MCF 10A (cell line): ENCODE measurements around the gene MYO5A. TPM values are rescaled to one million over a fixed set of nuclear protein-coding genes. Genes with fewer than 3 reads are reported as not detected.

Experiments used
- BruUV-seq: library from RNA; stranded (reverse); fragments of 400-500 nt; replicated peaks from 2 replicates; lab custom pipeline; 2021; lab: Mats Ljungman, UMichigan
- CTCF ChIA-PET: fragments of 300-600 bp; sonication (Branson Sonifier 250); formaldehyde crosslinking; extraction: SDS; loops from one replicate; lab custom pipeline; 2021; ENCODE audit warnings: antibody characterized with exemption, inconsistent platforms; lab: Yijun Ruan, JAX
- POLR2A ChIA-PET: fragments of 300-600, 350-650 bp; sonication (Branson Sonifier 250); formaldehyde crosslinking; extraction: SDS; loops from one replicate; lab custom pipeline; 2020; ENCODE audit warnings: antibody characterized with exemption, inconsistent platforms; lab: Yijun Ruan, JAX
- DNase-seq: peaks from one replicate; pipeline ENCODE4 v3.0.0-alpha.2; 2018; ENCODE audit not compliant: unreplicated experiment
- H3K27ac Mint-ChIP-seq: one replicate; pipeline ENCODE4 v1.8.0; 2022; ENCODE audit warnings: mild to moderate bottlenecking, low read depth, mixed read lengths; ENCODE audit not compliant: unreplicated experiment
- H3K27me3 Mint-ChIP-seq: one replicate; pipeline ENCODE4 v1.8.0; 2022; ENCODE audit warnings: mixed read lengths; ENCODE audit not compliant: insufficient read depth, unreplicated experiment
- H3K36me3 Mint-ChIP-seq: one replicate; pipeline ENCODE4 v1.8.0; 2022; ENCODE audit warnings: mild to moderate bottlenecking, moderate library complexity, mixed read lengths; ENCODE audit not compliant: insufficient read depth, unreplicated experiment
- H3K4me1 Mint-ChIP-seq: one replicate; pipeline ENCODE4 v1.8.0; 2022; ENCODE audit warnings: mixed read lengths; ENCODE audit not compliant: insufficient read depth, unreplicated experiment
- H3K4me3 Mint-ChIP-seq: one replicate; pipeline ENCODE4 v1.8.0; 2022; ENCODE audit warnings: mild to moderate bottlenecking, moderate library complexity, mixed read lengths; ENCODE audit not compliant: unreplicated experiment
- H3K9me3 Mint-ChIP-seq: one replicate; pipeline ENCODE4 v1.8.0; 2022; ENCODE audit warnings: mixed read lengths; ENCODE audit not compliant: unreplicated experiment
- CTCF ChIP-seq: fragments of 200-600 bp; IDR thresholded peaks from one replicate; pipeline ENCODE4 v1.8.0; 2022; ENCODE audit warnings: antibody characterized with exemption, mild to moderate bottlenecking; ENCODE audit not compliant: unreplicated experiment
- intact Hi-C: fragments of 100-400 bp; cut with micrococcal nuclease; formaldehyde crosslinking; loops from 2 replicates; pipeline ENCODE4 v1.14.1; 2022
- total RNA-seq: library from RNA; stranded (reverse); gene quantifications from 2 replicates; pipeline ENCODE4 v1.2.3, GENCODE V29; 2022

The MYO5A gene
- total RNA-seq, 1 experiment from 2014 or later, result 28.9 TPM

- ChIA-PET CTCF (interaction anchor here (0.7 kb wide), 1 partner anchor 458 kb away, joined by 3 read pairs; no protein-coding TSS in a partner anchor), POLR2A (interaction anchor here (1.1 kb wide), 1 partner anchor 12 kb away, joined by 3 read pairs; no protein-coding TSS in a partner anchor)
- no peak overlapping the region for H3K4me3 Mint-ChIP-seq
- H3K27me3 Mint-ChIP-seq, result no peaks in the 10 kb centered on the region
- H3K9me3 Mint-ChIP-seq, result no peaks in the 10 kb centered on the region
- no peak for DNase-seq
- no peak for TF ChIP-seq CTCF
- peaks cover 13% of the 10 kb centered on the region for H3K4me1 Mint-ChIP-seq
- no TSS peak for BruUV-seq
- H3K27ac Mint-ChIP-seq, result no peak overlapping the region
- no peaks in the 10 kb centered on the region for H3K36me3 Mint-ChIP-seq
- intact Hi-C loops, result no loop called here
Observed at GRCh38 chr15:52438047-52438446, 90.6 kb downstream of the MYO5A start.

- POLR2A ChIA-PET, result interaction anchor here (1.1 kb wide), 1 partner anchor 12 kb away, joined by 3 read pairs; no protein-coding TSS in a partner anchor
- no peaks in the 10 kb centered on the region for H3K27me3 Mint-ChIP-seq
- H3K9me3 Mint-ChIP-seq, result no peaks in the 10 kb centered on the region
- no TSS peak for BruUV-seq
- CTCF ChIA-PET, result interaction anchor here (0.6 to 0.7 kb wide), 2 partner anchors 109 to 458 kb away, joined by 3 read pairs; no protein-coding TSS in a partner anchor
- no peak for DNase-seq
- TF ChIP-seq CTCF, result no peak
- peaks cover 13% of the 10 kb centered on the region for H3K4me1 Mint-ChIP-seq
- H3K36me3 Mint-ChIP-seq, result no peaks in the 10 kb centered on the region
- intact Hi-C loops, result no loop called here
- no peak overlapping the region for H3K27ac Mint-ChIP-seq
- no peak overlapping the region for H3K4me3 Mint-ChIP-seq
Observed at GRCh38 chr15:52437646-52438045, 91.0 kb downstream of the MYO5A start.

DNA sequence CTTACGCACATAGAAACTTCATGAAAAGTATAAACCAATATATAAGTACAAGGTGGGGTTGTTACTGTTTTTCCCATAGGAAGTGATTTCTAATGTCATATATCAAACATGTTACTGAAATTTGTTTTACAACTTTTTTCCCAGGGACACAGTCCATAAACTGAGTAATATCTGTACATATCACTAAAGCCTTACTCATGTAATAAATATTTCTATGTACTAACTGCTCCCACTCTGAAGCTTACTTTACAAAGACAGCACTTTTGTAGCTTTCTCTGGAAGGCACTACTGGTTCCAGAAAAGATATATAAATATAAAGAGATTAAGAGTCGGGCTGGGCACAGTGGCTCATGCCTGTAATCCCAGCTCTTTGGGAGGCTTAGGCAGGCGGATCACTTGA lies 91.7 kb downstream of the MYO5A start:
- POLR2A ChIA-PET, result interaction anchor here (1.1 kb wide), 1 partner anchor 11 kb away, joined by 3 read pairs; no protein-coding TSS in a partner anchor
- Mint-ChIP-seq H3K9me3 (no peaks in the 10 kb centered on the region), H3K27me3 (no peaks in the 10 kb centered on the region), H3K4me1 (peaks cover 13% of the 10 kb centered on the region), H3K27ac (no peak overlapping the region), H3K4me3 (no peak overlapping the region), H3K36me3 (no peaks in the 10 kb centered on the region)
- CTCF ChIA-PET, result interaction anchor here (0.6 kb wide), 1 partner anchor 108 kb away, joined by 3 read pairs; no protein-coding TSS in a partner anchor
- no peak for TF ChIP-seq CTCF
- no peak for DNase-seq
- intact Hi-C loops, result no loop called here
- no TSS peak for BruUV-seq

DNA sequence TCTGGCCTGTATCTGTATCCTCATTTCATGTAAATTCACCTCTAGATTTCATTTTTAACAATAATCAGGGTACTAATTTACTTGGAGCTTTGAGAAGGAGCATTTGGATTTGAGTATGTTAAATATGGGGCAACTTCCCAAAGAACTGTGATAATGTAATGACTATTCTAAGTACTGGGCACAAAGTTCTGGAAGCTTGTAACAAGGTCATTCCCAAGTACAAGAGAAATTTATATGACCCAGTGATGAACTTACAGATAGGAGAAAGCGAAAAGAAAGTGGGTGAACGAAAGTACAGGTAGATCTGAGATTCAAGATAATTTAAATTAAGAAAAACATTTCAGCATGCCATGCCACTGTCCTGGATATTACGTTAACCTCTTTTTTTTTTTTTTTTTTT lies 93.8 kb downstream of the MYO5A start:
- Mint-ChIP-seq H3K9me3 (no peaks in the 10 kb centered on the region), H3K27ac (no peak overlapping the region), H3K36me3 (no peaks in the 10 kb centered on the region), H3K4me1 (no peaks in the 10 kb centered on the region), H3K27me3 (no peaks in the 10 kb centered on the region), H3K4me3 (no peak overlapping the region)
- ChIA-PET POLR2A (interaction anchor here (0.6 to 1.8 kb wide), 2 partner anchors 13 to 15 kb away, joined by 3 read pairs; no protein-coding TSS in a partner anchor), CTCF (interaction anchor here (0.6 kb wide), 1 partner anchor 357 kb away, joined by 3 read pairs; no protein-coding TSS in a partner anchor)
- no TSS peak for BruUV-seq
- no peak for TF ChIP-seq CTCF
- intact Hi-C loops, result no loop called here
- DNase-seq, result no peak
